HL-60 (cell line): ENCODE results near the gene POLR3A.

Experiments
- CTCF ChIP-seq: IDR thresholded peaks from one replicate; pipeline ENCODE4 v1.5.1; 2011; ENCODE audit warnings: low read length, control low read depth, inconsistent platforms; ENCODE audit not compliant: insufficient read depth
- GABPA ChIP-seq: IDR thresholded peaks from 2 replicates; pipeline ENCODE4 v1.6.1; 2012; ENCODE audit warnings: low read depth
- POLR2AphosphoS5 ChIP-seq: IDR thresholded peaks from 2 replicates; pipeline ENCODE4 v1.6.1; 2012; ENCODE audit warnings: low read depth
- REST ChIP-seq: IDR thresholded peaks from 2 replicates; pipeline ENCODE4 v1.6.1; 2012; ENCODE audit warnings: low read depth; ENCODE audit not compliant: insufficient replicate concordance
- SPI1 ChIP-seq: IDR thresholded peaks from 2 replicates; pipeline ENCODE4 v1.6.1; 2012; ENCODE audit warnings: low read depth, mild to moderate bottlenecking, borderline replicate concordance

- no peak for TF ChIP-seq CTCF
- TF ChIP-seq POLR2AphosphoS5 = no peak; the same call in 1 of the 2 replicates
- no peak for TF ChIP-seq GABPA
- TF ChIP-seq SPI1 = no peak
- TF ChIP-seq REST = no peak
Observed at GRCh38 chr10:78042752-78043104, 13.4 kb upstream of the POLR3A start.
